ENCODE measurements around the gene RNF144A. TPM values are rescaled to one million over a fixed set of nuclear protein-coding genes. Genes with fewer than 3 reads are reported as not detected.

Gene RNF144A
- total RNA-seq, 1 experiment from 2014 or later = 9.5 TPM

DNA sequence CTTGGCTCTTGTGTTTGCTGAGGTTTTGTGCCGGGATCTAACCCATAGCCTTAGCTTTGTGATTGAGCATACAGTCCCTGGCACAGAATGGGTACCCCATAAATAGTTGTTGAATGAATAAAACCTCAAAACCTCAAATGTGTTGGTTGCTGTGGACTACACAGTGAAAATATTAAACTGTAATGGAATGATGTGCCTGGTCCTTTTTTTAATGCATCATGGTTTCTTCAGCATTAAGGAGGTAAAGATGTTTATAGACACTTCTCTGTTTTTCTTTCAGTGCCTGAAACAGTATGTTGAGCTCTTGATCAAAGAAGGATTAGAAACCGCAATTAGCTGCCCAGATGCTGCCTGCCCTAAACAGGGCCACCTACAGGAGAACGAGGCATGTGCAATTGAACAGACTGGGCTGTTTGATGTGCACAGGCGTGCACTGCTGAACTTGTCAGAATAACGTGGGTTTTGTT, 97.0 kb downstream of the RNF144A start:
- peaks cover 58% of the 10 kb centered on the region for H3K4me1 ChIP-seq (ENCODE audit: insufficient read depth, low read length)
- CTCF ChIA-PET = interaction anchor here (0.7 kb wide), 1 partner anchor 47 kb away, joined by 3 read pairs; no protein-coding TSS in a partner anchor
- H4K20me1 ChIP-seq (ENCODE audit: low read length) = no peaks in the 10 kb centered on the region
- H3K9me2 ChIP-seq (replicated peaks; ENCODE audit: low read length) = no peaks in the 10 kb centered on the region
- no peaks in the 10 kb centered on the region for H3K36me3 ChIP-seq (ENCODE audit: low read depth, low read length)
- peak overlapping the region; percentile 90 for H3K9ac ChIP-seq (ENCODE audit: low read length)
- intact Hi-C loops (cut with micrococcal nuclease) = no loop called here
- BruUV-seq (replicated peaks) = no TSS peak
- POLR2A ChIA-PET (ENCODE audit: unreplicated experiment) = no interaction called here
- peak overlapping the region; percentile 99 for H3K27ac ChIP-seq (ENCODE audit: low read length)
- H3K4me2 ChIP-seq (ENCODE audit: low read length) = peak overlapping the region; percentile 27
- H3K4me3 ChIP-seq (ENCODE audit: low read length) = no peak overlapping the region
- H3K9me3 ChIP-seq (ENCODE audit: low read length) = no peaks in the 10 kb centered on the region
- DNase-seq (peak; percentile 39), ATAC-seq (no peak)
- H2AFZ ChIP-seq (ENCODE audit: low read length) = no peak overlapping the region
- peaks cover 4% of the 10 kb centered on the region for H3F3A ChIP-seq (ENCODE audit: low read length, unreplicated experiment)
- no peaks in the 10 kb centered on the region for H3K27me3 ChIP-seq (ENCODE audit: low read length)
- H3K79me2 ChIP-seq (ENCODE audit: low read length) = no peaks in the 10 kb centered on the region
- TF ChIP-seq EZH2 (IDR thresholded peaks at IDR 0.05; ENCODE audit: low read length, unreplicated experiment) = no peak
- TF ChIP-seq CTCF (conservative IDR thresholded peaks at IDR 0.05; ENCODE audit: low read depth, low read length) = peak; percentile 78

DNA sequence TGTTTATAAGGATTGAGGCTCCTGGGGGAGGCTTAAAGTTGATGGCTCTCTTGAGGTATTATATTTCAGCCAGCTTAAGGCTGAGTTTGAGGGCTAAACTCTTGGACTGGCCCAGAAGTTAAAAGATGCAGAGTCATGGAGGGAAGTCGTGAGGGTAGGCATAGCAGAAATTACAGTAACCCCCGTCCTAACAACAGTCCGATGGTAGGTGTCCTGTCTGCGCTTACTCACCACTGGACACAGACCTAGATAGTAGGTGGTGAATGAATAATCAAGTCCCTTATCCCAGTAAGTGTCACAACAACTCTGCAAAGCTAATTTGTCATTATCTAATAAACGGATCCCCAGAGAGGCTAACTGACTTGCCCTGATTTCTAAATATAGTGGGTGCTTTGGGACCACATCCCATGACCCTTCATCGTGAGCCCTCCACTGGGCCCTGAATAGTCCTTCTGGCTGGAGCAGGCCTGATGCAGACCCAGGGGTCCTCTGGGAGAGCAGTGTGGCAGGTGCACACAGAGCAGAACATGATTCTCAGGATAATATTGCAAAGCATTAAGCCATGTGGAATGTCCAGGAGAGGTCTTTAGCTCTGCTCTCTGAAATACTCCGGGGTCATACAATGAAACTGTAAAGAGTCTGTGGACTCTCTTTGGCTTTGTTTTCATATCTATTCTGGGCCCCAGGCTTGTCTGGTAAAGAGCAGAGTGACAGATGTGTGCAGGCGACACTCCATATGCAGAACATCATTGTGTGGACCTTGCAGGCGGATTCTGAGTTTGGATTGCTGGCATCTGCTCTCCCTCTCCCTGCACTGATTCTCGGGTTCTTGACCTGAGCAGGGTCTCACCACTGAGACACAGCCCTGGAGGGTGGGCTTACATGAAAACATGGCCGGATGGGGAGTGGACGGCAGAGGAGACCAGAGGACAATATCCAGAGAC, 98.1 kb downstream of the RNF144A start:
- Histone ChIP-seq H3K9me3 (ENCODE audit: low read length) (no peaks in the 10 kb centered on the region), H3K9me2 (replicated peaks; ENCODE audit: low read length) (no peaks in the 10 kb centered on the region), H3K4me1 (ENCODE audit: insufficient read depth, low read length) (peaks cover 48% of the 10 kb centered on the region), H2AFZ (ENCODE audit: low read length) (no peak overlapping the region), H3K4me2 (ENCODE audit: low read length) (no peak overlapping the region), H3F3A (ENCODE audit: low read length, unreplicated experiment) (peaks cover 4% of the 10 kb centered on the region), H3K4me3 (ENCODE audit: low read length) (no peak overlapping the region), H3K27ac (ENCODE audit: low read length) (peak overlapping the region; percentile 99), H3K36me3 (ENCODE audit: low read depth, low read length) (no peaks in the 10 kb centered on the region), H3K27me3 (ENCODE audit: low read length) (no peaks in the 10 kb centered on the region), H3K79me2 (ENCODE audit: low read length) (no peaks in the 10 kb centered on the region), H4K20me1 (ENCODE audit: low read length) (no peaks in the 10 kb centered on the region), H3K9ac (ENCODE audit: low read length) (peak overlapping the region; percentile 90; the same call in 1 of the 2 replicates)
- no peak for TF ChIP-seq EZH2 (IDR thresholded peaks at IDR 0.05; ENCODE audit: low read length, unreplicated experiment)
- TF ChIP-seq EZH2phosphoT487 (IDR thresholded peaks at IDR 0.05; ENCODE audit: borderline replicate concordance, low read length) = no peak
- no peak for TF ChIP-seq CTCF (conservative IDR thresholded peaks at IDR 0.05; ENCODE audit: low read depth, low read length)
- BruUV-seq (replicated peaks) = no TSS peak
- CTCF ChIA-PET = no interaction called here
- DNase-seq (no peak), ATAC-seq (no peak)
- intact Hi-C loops (cut with micrococcal nuclease) = no loop called here
- POLR2A ChIA-PET (ENCODE audit: unreplicated experiment) = no interaction called here

DNA sequence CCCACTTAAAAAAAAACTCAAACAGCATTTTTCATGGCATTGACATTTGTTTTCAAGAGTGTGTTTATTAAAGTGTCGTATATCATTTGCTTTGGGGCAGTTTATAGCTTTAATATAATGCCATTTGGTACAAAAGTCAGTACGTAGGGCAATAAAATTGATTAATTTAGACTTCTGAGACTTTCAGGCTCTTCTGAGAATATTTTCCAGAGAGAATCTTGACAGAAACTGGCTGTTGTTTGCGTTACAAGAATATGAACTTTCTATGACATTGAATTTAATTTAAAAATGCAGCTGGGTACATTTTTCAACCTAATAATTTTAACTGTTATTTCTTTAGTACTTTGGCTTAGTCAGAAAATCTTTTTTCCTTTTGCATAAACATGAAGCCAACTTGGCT, 98.9 kb downstream of the RNF144A start:
- DNase-seq (no peak), ATAC-seq (no peak)
- BruUV-seq (replicated peaks) = no TSS peak
- no peak overlapping the region for H3K9ac ChIP-seq (ENCODE audit: low read length)
- TF ChIP-seq EZH2phosphoT487 (IDR thresholded peaks at IDR 0.05; ENCODE audit: borderline replicate concordance, low read length) (no peak), EZH2 (IDR thresholded peaks at IDR 0.05; ENCODE audit: low read length, unreplicated experiment) (no peak), CTCF (conservative IDR thresholded peaks at IDR 0.05; ENCODE audit: low read depth, low read length) (no peak)
- H2AFZ ChIP-seq (ENCODE audit: low read length) = no peak overlapping the region
- H3K9me2 ChIP-seq (replicated peaks; ENCODE audit: low read length) = no peaks in the 10 kb centered on the region
- H3K27ac ChIP-seq (ENCODE audit: low read length) = no peak overlapping the region
- intact Hi-C loops (cut with micrococcal nuclease) = no loop called here
- no peak overlapping the region for H3K4me3 ChIP-seq (ENCODE audit: low read length)
- no peaks in the 10 kb centered on the region for H3K36me3 ChIP-seq (ENCODE audit: low read depth, low read length)
- no peaks in the 10 kb centered on the region for H3K27me3 ChIP-seq (ENCODE audit: low read length)
- CTCF ChIA-PET = no interaction called here
- H3K4me2 ChIP-seq (ENCODE audit: low read length) = no peak overlapping the region
- no peaks in the 10 kb centered on the region for H3K79me2 ChIP-seq (ENCODE audit: low read length)
- H4K20me1 ChIP-seq (ENCODE audit: low read length) = no peaks in the 10 kb centered on the region
- H3K9me3 ChIP-seq (ENCODE audit: low read length) = no peaks in the 10 kb centered on the region
- H3F3A ChIP-seq (ENCODE audit: low read length, unreplicated experiment) = peaks cover 4% of the 10 kb centered on the region
- POLR2A ChIA-PET (ENCODE audit: unreplicated experiment) = no interaction called here
- H3K4me1 ChIP-seq (ENCODE audit: insufficient read depth, low read length) = peaks cover 39% of the 10 kb centered on the region
